ENCODE data around the gene NDUFV2. TPM values are rescaled to one million over a fixed set of nuclear protein-coding genes. Genes with fewer than 3 reads are reported as not detected.

The NDUFV2 gene
- total RNA-seq, 4 donors from 2014 or later, result 251 to 386 (median 277) TPM

- intact Hi-C loops (cut with DNase I; ENCODE audit: low total_unique reads) (loop anchor here (5.0 kb wide), 2 partner anchors 267 to 447 kb away; no protein-coding TSS in a partner anchor), in situ Hi-C loops (cut with MboI; ENCODE audit: low sequenced_read_pairs in 4 of 4) (loop anchor here (5.0 to 25.0 kb wide), 6 partner anchors 77 to 445 kb away; no protein-coding TSS in a partner anchor)
- H3K27ac ChIP-seq, result no peak overlapping the region
- H3K36me3 ChIP-seq, result no peaks in the 10 kb centered on the region
- H3K27me3 ChIP-seq, result no peaks in the 10 kb centered on the region
- no peaks in the 10 kb centered on the region for H3K9me3 ChIP-seq
- no peak overlapping the region for H3K4me3 ChIP-seq
- TF ChIP-seq POLR2A (IDR thresholded peaks at IDR 0.05) (no peak), CTCF (IDR thresholded peaks at IDR 0.05 in 4 of 5, conservative IDR thresholded peaks at IDR 0.05 in 1 of 5) (no peak)
- ATAC-seq (no peak), DNase-seq (no peak)
- H3K4me1 ChIP-seq, result peaks cover 0 to 7% of the 10 kb centered on the region in 2 donors
Observed at GRCh38 chr18:9070212-9070611, 32.3 kb upstream of the NDUFV2 start.

- Histone ChIP-seq H3K36me3 (no peaks in the 10 kb centered on the region), H3K9me3 (no peaks in the 10 kb centered on the region), H3K4me3 (no peak overlapping the region), H3K27ac (no peak overlapping the region), H3K27me3 (no peaks in the 10 kb centered on the region), H3K4me1 (no peaks in the 10 kb centered on the region)
- in situ Hi-C loops (cut with MboI; ENCODE audit: low sequenced_read_pairs in 4 of 4), result loop anchor here in 2 of 4 donors (10.0 kb wide), 2 partner anchors 265 to 435 kb away; no protein-coding TSS in a partner anchor
- no peak for DNase-seq
- TF ChIP-seq CTCF (IDR thresholded peaks at IDR 0.05 in 4 of 5, conservative IDR thresholded peaks at IDR 0.05 in 1 of 5), result no peak
- intact Hi-C loops (cut with DNase I; ENCODE audit: low total_unique reads), result no loop called here
- no peak for ATAC-seq
Observed at GRCh38 chr18:9079818-9080528, 22.5 kb upstream of the NDUFV2 start.

- no peaks in the 10 kb centered on the region for H3K36me3 ChIP-seq
- ATAC-seq (no peak), DNase-seq (no peak)
- in situ Hi-C loops (cut with MboI; ENCODE audit: low sequenced_read_pairs in 4 of 4), result no loop called here
- intact Hi-C loops (cut with DNase I; ENCODE audit: low total_unique reads), result no loop called here
- no peaks in the 10 kb centered on the region for H3K9me3 ChIP-seq
- no peak overlapping the region for H3K4me3 ChIP-seq
- no peak overlapping the region for H3K27ac ChIP-seq
- H3K27me3 ChIP-seq, result no peaks in the 10 kb centered on the region
- H3K4me1 ChIP-seq, result no peaks in the 10 kb centered on the region
- TF ChIP-seq POLR2A (IDR thresholded peaks at IDR 0.05), result no peak
- TF ChIP-seq CTCF (IDR thresholded peaks at IDR 0.05 in 4 of 5, conservative IDR thresholded peaks at IDR 0.05 in 1 of 5), result no peak
Observed at GRCh38 chr18:9081940-9082339, 20.6 kb upstream of the NDUFV2 start.

- in situ Hi-C loops (cut with MboI; ENCODE audit: low sequenced_read_pairs in 4 of 4), result no loop called here
Observed at GRCh38 chr18:9082711-9083510, 19.6 kb upstream of the NDUFV2 start.

More at GRCh38 chr18:9082711-9083510, 19.6 kb upstream of the NDUFV2 start:
- intact Hi-C loops (cut with DNase I; ENCODE audit: low total_unique reads), result no loop called here
- H3K4me3 ChIP-seq, result no peak overlapping the region
- H3K9me3 ChIP-seq, result no peaks in the 10 kb centered on the region
- H3K27me3 ChIP-seq, result no peaks in the 10 kb centered on the region
- no peak for DNase-seq
- H3K4me1 ChIP-seq, result no peaks in the 10 kb centered on the region
- TF ChIP-seq CTCF (IDR thresholded peaks at IDR 0.05 in 4 of 5, conservative IDR thresholded peaks at IDR 0.05 in 1 of 5), result no peak
- TF ChIP-seq POLR2A (IDR thresholded peaks at IDR 0.05), result no peak
- H3K27ac ChIP-seq, result no peak overlapping the region
- H3K36me3 ChIP-seq, result no peaks in the 10 kb centered on the region
- no peak for ATAC-seq
